Chondrocyte (in vitro differentiated cells): ENCODE measurements around the gene PEPD. TPM values are rescaled to one million over a fixed set of nuclear protein-coding genes. Genes with fewer than 3 reads are reported as not detected.

Experiments
- DNase-seq: peaks from one replicate; pipeline ENCODE4 v3.0.0; 2021; ENCODE audit warnings: mixed read lengths, low spot score
- H3K27ac Mint-ChIP-seq: one replicate; pipeline ENCODE4 v1.8.0; 2021; ENCODE audit warnings: mild to moderate bottlenecking, moderate library complexity, mixed read lengths; ENCODE audit not compliant: unreplicated experiment
- H3K27me3 Mint-ChIP-seq: 2 replicates; pipeline ENCODE4 v1.8.0; 2021; ENCODE audit warnings: low read depth, mixed read lengths
- H3K36me3 Mint-ChIP-seq: 2 replicates; pipeline ENCODE4 v1.8.0; 2021; ENCODE audit warnings: low read depth, mixed read lengths
- H3K4me1 Mint-ChIP-seq: 2 replicates; pipeline ENCODE4 v1.8.0; 2021; ENCODE audit warnings: low read depth, mild to moderate bottlenecking, mixed read lengths
- H3K4me3 Mint-ChIP-seq: one replicate; pipeline ENCODE4 v1.8.0; 2021; ENCODE audit warnings: mild to moderate bottlenecking, moderate library complexity, mixed read lengths; ENCODE audit not compliant: unreplicated experiment
- H3K9me3 Mint-ChIP-seq: 2 replicates; pipeline ENCODE4 v1.8.0; 2021; ENCODE audit warnings: low read depth, mixed read lengths
- CTCF ChIP-seq: fragments of 200-600 bp; sonication (generic); IDR thresholded peaks from 2 replicates; pipeline ENCODE4 v1.5.0; 2021; ENCODE audit warnings: antibody characterized with exemption, mild to moderate bottlenecking, moderate library complexity
- total RNA-seq: library from RNA; stranded (reverse); gene quantifications from 3 replicates; pipeline ENCODE4 v1.2.1, GENCODE V29; 2021

Gene PEPD
- total RNA-seq, 1 donor from 2014 or later: 55.6 TPM

DNA sequence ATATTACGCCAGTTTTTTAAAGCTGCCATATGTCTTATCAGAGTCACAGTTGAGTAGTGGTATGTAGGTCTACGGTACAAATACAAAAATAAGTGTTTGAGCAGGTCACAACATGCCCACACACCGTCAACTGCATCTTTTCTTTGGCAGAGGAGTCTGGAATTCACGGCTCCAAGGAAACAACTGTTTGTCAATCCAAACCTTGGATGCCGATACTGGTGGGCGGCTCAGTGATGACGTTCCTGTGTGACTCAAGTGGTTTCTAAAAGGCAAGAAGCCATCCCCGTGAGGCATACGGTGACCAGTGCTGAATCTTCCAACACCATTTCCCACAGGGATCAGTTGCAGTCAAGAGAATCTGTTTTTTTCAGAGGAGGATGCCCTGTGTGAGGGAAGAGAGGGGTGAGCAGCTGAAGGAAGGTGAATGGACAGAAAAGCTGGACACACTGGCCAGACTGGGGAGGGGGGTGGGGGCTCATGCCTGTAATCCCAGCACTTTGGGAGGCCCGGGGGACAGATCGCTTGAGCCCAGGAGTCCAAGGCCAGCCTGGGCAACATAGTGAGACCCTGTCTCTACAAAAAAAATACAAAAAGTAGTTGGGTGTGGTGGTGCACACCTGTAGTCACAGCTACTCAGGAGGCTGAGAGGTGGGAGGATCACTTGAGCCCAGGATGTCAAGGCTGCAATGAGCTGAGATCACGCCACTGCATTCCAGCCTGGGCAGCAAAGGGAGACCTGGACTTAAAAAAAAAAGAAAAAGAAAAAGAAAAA lies 170.9 kb downstream of the PEPD start:
- Mint-ChIP-seq H3K27me3 (peaks cover 41% of the 10 kb centered on the region), H3K9me3 (peaks cover 6% of the 10 kb centered on the region), H3K4me3 (no peak overlapping the region), H3K27ac (no peak overlapping the region), H3K36me3 (peaks cover 3% of the 10 kb centered on the region), H3K4me1 (no peaks in the 10 kb centered on the region)
- no peak for TF ChIP-seq CTCF
- DNase-seq: no peak

DNA sequence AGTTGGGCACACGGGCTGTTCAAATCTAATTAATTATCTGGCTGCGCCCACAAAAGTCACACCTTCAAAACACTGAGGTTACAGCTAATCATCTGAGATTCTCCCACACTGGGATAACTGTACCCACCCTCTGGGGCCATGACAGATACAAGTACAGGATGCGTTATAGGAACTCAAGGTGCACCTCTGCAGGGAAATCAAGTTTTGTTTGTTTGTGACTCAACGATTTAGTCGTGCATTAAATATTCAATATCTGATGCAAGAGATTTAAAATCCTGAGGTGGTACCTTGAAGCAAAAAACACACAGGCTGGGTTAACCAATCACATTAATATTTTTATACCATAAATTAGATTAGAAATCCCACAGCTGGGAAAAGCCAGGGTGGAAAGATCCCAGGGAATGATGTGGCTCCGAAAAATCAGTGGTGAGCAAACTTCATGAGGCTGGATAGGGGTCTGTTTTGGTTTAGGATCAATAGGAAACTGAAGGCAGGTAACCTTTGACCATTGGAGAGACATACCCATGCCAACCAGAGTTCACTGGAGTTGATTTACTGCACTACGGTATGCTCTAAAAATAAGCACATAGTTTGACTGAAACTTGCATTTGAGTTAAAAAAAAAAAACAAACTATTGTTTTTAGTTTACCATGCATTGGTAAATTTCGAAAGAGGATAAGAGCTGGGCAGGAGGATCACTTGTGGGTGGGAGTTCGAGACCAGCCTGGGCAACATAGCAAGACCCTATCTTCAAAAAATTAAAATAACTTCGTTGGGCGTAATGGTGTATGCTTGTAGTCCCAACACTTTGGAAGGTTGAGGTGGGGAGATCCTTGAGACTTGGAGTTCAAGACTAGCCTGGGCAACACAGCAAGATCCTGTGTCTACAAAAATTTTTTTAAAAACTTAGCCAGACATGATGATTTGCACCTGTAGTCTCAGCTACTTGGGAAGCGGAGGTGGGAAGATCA lies 172.0 kb downstream of the PEPD start:
- H3K4me1 Mint-ChIP-seq: no peaks in the 10 kb centered on the region
- no peak for DNase-seq
- H3K4me3 Mint-ChIP-seq: no peak overlapping the region
- H3K27me3 Mint-ChIP-seq: peaks cover 45% of the 10 kb centered on the region
- no peak for TF ChIP-seq CTCF
- no peaks in the 10 kb centered on the region for H3K36me3 Mint-ChIP-seq
- no peaks in the 10 kb centered on the region for H3K9me3 Mint-ChIP-seq
- no peak overlapping the region for H3K27ac Mint-ChIP-seq

DNA sequence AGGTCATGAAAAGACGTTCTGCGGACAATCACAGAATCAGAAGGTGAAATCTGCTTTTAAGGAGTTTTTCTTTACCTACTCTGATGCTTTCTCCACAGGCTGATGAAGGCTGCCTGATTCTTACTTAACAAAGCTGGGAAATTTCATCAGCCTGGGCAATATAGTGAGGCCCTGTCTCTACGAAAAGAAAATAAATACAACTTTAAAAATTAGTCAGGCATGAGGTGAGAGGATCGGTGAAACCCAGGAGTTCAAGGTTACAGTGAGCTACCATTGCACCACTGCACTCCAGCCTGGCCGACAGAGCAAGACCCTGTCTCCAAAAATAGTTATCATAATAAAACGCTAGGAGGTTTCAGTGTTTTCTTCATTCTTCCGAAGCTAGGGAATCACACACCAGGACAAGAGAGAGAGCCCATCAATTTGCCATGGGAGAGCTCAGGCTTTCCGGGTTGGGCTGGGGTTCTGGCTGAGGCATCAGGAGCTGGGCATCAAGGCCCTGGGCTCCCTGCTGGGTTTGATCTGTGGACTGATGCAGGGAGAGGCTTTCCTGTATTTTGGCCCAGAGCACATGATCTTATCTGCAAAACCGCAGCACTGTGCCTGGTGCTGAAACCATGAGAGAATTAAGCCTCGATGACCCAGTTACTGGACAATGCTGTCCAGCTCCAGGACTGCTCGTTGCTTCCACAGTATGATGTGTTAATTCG lies 173.1 kb downstream of the PEPD start:
- H3K27me3 Mint-ChIP-seq: peaks cover 52% of the 10 kb centered on the region
- DNase-seq: no peak
- no peak for TF ChIP-seq CTCF

DNA sequence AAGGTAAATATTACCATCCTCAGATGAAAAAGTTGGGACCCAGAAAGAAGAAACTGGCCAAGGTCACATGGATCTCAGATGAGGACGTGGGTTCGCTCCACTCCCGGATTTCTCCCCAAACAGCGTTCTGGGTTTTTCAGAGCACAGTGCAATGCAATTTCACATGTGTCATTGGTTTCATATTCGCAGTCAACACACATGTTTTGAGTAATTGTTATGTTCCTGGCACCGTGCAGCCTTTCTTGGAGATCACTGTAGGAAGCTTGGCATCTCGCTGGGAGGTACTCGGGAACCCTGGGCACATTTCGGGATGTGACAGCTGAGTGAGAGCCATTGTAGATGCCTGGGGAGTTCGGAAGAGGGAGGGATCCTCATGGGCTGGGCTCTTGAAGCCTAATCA lies 174.3 kb downstream of the PEPD start:
- H3K27ac Mint-ChIP-seq: no peak overlapping the region
- peaks cover 4% of the 10 kb centered on the region for H3K4me1 Mint-ChIP-seq
- no peaks in the 10 kb centered on the region for H3K36me3 Mint-ChIP-seq
- H3K4me3 Mint-ChIP-seq: no peak overlapping the region
- H3K27me3 Mint-ChIP-seq: peaks cover 55% of the 10 kb centered on the region
- no peak for DNase-seq
- TF ChIP-seq CTCF: no peak
- H3K9me3 Mint-ChIP-seq: no peaks in the 10 kb centered on the region

More for the DNA sequence above, 173.1 kb downstream of the PEPD start:
- H3K27ac Mint-ChIP-seq: no peak overlapping the region
- H3K4me1 Mint-ChIP-seq: peaks cover 4% of the 10 kb centered on the region
- H3K4me3 Mint-ChIP-seq: no peak overlapping the region
- no peaks in the 10 kb centered on the region for H3K36me3 Mint-ChIP-seq
- no peaks in the 10 kb centered on the region for H3K9me3 Mint-ChIP-seq

GRCh38 chr19:33346665-33347064 lies 174.9 kb downstream of the PEPD start:
- H3K4me1 Mint-ChIP-seq: peaks cover 4% of the 10 kb centered on the region
- no peak overlapping the region for H3K27ac Mint-ChIP-seq
- DNase-seq: no peak
- H3K27me3 Mint-ChIP-seq: peaks cover 56% of the 10 kb centered on the region
- no peaks in the 10 kb centered on the region for H3K9me3 Mint-ChIP-seq
- no peak for TF ChIP-seq CTCF
- H3K4me3 Mint-ChIP-seq: no peak overlapping the region
- no peaks in the 10 kb centered on the region for H3K36me3 Mint-ChIP-seq
